GM18909 (cell line): ENCODE data around the gene STARD7.
A peak's percentile ranks its signal among the peaks of the same experiment; 100 is the strongest.

ENCODE experiments used
- ATAC-seq: cut with Tn5 transposase; IDR thresholded peaks from one replicate; pipeline ENCODE4 v1.9.1; 2021; ENCODE audit warnings: mild to moderate bottlenecking; ENCODE audit not compliant: unreplicated experiment, poor library complexity

STARD7 gene

GRCh38 chr2:96201338-96201737 is 7.3 kb downstream of the STARD7 start:
- no peak for ATAC-seq

GRCh38 chr2:96198921-96199320 is 9.7 kb downstream of the STARD7 start:
- ATAC-seq = no peak

GRCh38 chr2:96197546-96198255 is 10.9 kb downstream of the STARD7 start:
- no peak for ATAC-seq

GRCh38 chr2:96195410-96196066 is 13.1 kb downstream of the STARD7 start:
- no peak for ATAC-seq

- no peak for ATAC-seq
Measured at GRCh38 chr2:96191937-96192670, 16.5 kb downstream of the STARD7 start.

- no peak for ATAC-seq
Measured at GRCh38 chr2:96188821-96189526, 19.7 kb downstream of the STARD7 start.

- ATAC-seq = no peak
Measured at GRCh38 chr2:96186562-96186961, 22.1 kb downstream of the STARD7 start.

- ATAC-seq = no peak
Measured at GRCh38 chr2:96185516-96185915, 23.1 kb downstream of the STARD7 start.

GRCh38 chr2:96184989-96185388 is 23.6 kb downstream of the STARD7 start:
- ATAC-seq = no peak

- no peak for ATAC-seq
Measured at GRCh38 chr2:96184188-96184587, 24.4 kb downstream of the STARD7 start.

GRCh38 chr2:96181529-96181928 is 27.1 kb downstream of the STARD7 start:
- no peak for ATAC-seq

GRCh38 chr2:96180521-96180920 is 28.1 kb downstream of the STARD7 start:
- ATAC-seq = no peak

- no peak for ATAC-seq
Measured at GRCh38 chr2:96180002-96180401, 28.6 kb downstream of the STARD7 start.

- ATAC-seq = no peak
Measured at GRCh38 chr2:96176661-96177060, 32.0 kb downstream of the STARD7 start.

- ATAC-seq = no peak
Measured at GRCh38 chr2:96175951-96176350, 32.7 kb downstream of the STARD7 start.

- ATAC-seq = peak; percentile 82
Measured at GRCh38 chr2:96174251-96175144, 34.1 kb downstream of the STARD7 start.

- no peak for ATAC-seq
Measured at GRCh38 chr2:96171831-96172230, 36.8 kb downstream of the STARD7 start.

- ATAC-seq = no peak
Measured at GRCh38 chr2:96170626-96171025, 38.0 kb downstream of the STARD7 start.

- ATAC-seq = no peak
Measured at GRCh38 chr2:96169868-96170507, 38.6 kb downstream of the STARD7 start.
